ENCODE measurements around the gene CLEC5A. TPM values are rescaled to one million over a fixed set of nuclear protein-coding genes. Genes with fewer than 3 reads are reported as not detected.
"Not testable (repeated sequence)": the region's sequence is repeated elsewhere in the genome, so short reads cannot be mapped to it uniquely, and the experiment has no call there.

The CLEC5A gene
- total and polyA plus RNA-seq, 2 donors: 0.46 to 0.57 TPM

DNA sequence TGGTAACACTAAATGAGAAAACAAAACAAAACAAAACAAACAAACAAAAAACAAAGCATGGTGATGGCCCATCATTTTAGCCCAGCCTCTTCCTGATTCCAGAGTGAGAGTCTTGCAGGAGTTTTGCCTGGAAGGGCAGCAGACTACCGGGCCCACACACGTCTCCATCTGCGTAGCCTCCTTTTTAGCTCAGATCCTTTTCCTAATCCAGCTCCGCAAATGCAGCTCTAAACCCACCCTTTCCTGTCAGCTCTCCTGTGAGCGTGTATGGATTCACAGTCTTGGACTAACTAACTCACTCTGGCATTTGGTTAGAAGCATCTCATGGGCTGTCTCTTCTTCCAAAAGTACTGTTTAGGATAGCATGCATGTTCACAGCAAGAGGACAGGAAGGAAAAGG lies 16.6 kb downstream of the CLEC5A start:
- Histone ChIP-seq H3K4me3 (ENCODE audit: low read length in 2 of 2) (no peak overlapping the region), H3K9me3 (ENCODE audit: control insufficient read depth in 2 of 2, insufficient read depth in 1 of 2, low read length in 1 of 2) (no peaks in the 10 kb centered on the region), H3K27ac (ENCODE audit: low read depth in 1 of 2, low read length in 1 of 2) (no peak overlapping the region), H3K36me3 (ENCODE audit: control insufficient read depth in 2 of 2, insufficient read depth in 2 of 2, low read length in 1 of 2) (no peaks in the 10 kb centered on the region), H3K27me3 (ENCODE audit: control insufficient read depth in 2 of 2, insufficient read depth in 1 of 2, low read length in 1 of 2) (no peaks in the 10 kb centered on the region), H3K4me1 (ENCODE audit: control insufficient read depth in 2 of 2, insufficient read depth in 2 of 2, low read length in 2 of 2) (no peaks in the 10 kb centered on the region)
- 96% methylated on average over 5 of the region's 5 CpGs for WGBS
- no peak for DNase-seq (ENCODE audit: low read depth in 6 of 9, low spot score in 9 of 9)

DNA sequence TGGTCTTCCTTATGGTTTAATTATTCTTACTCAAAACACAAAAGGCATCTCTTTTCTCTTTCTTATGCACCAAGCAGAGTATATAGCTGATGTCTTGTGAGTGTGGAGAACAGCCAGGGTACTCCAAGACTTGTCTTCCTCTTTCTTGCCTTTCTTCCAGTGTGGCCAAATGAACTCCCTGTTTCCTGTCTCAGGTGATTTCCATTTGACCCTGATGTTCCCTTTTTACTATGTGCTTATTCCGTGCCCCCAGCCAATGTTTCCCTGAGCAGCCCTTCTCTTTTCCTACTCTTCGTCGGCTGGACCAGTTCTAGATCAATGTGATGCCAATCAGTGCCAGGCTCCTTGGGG lies 18.0 kb downstream of the CLEC5A start:
- DNase-seq (ENCODE audit: low read depth in 6 of 9, low spot score in 9 of 9): no peak
- no peaks in the 10 kb centered on the region for H3K36me3 ChIP-seq (ENCODE audit: control insufficient read depth in 2 of 2, insufficient read depth in 2 of 2, low read length in 1 of 2)
- H3K27me3 ChIP-seq (ENCODE audit: control insufficient read depth in 2 of 2, insufficient read depth in 1 of 2, low read length in 1 of 2): no peaks in the 10 kb centered on the region
- H3K4me3 ChIP-seq (ENCODE audit: low read length in 2 of 2): no peak overlapping the region
- H3K4me1 ChIP-seq (ENCODE audit: control insufficient read depth in 2 of 2, insufficient read depth in 2 of 2, low read length in 2 of 2): no peaks in the 10 kb centered on the region
- 94% methylated on average over 3 of the region's 3 CpGs for WGBS
- no peaks in the 10 kb centered on the region for H3K9me3 ChIP-seq (ENCODE audit: control insufficient read depth in 2 of 2, insufficient read depth in 1 of 2, low read length in 1 of 2)
- H3K27ac ChIP-seq (ENCODE audit: low read depth in 1 of 2, low read length in 1 of 2): no peak overlapping the region

DNA sequence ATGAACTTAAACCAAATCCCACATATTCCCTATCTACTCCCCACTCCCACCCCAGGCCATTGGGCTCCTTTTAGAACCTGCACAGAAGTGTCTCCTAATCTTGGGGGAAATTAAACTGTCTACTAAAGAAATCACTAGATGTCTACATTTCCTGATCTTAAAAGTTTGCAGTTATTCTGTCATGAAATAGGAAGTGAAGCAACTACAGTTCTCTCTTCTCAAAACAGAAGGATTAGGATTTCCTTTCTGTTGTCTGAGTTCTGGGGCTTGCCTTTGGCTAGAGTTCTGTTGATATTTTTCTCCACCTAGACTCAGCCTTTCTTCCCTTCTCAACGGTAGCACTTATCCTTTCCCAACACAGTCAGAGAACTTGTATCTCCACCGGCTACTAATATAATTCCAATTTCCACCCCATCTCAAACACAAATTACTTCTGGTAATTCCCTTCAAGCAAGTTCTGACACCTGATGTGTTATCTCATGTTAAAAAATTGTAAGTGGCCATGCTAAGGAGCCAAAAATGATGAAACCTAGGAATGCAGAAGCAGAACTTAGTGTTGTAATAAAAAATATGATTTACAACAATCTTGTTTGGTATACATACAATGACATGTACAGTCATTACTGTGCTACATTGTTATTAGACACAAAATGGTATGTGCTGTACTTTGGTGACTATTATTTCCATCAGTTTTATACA lies 18.5 kb downstream of the CLEC5A start:
- no peaks in the 10 kb centered on the region for H3K4me1 ChIP-seq (ENCODE audit: control insufficient read depth in 2 of 2, insufficient read depth in 2 of 2, low read length in 2 of 2)
- no peak for DNase-seq (ENCODE audit: low read depth in 6 of 9, low spot score in 9 of 9)
- H3K4me3 ChIP-seq (ENCODE audit: low read length in 2 of 2): no peak overlapping the region
- no peaks in the 10 kb centered on the region for H3K27me3 ChIP-seq (ENCODE audit: control insufficient read depth in 2 of 2, insufficient read depth in 1 of 2, low read length in 1 of 2)
- H3K27ac ChIP-seq (ENCODE audit: low read depth in 1 of 2, low read length in 1 of 2): no peak overlapping the region
- WGBS: 40% methylated on average over 2 of the region's 2 CpGs
- H3K36me3 ChIP-seq (ENCODE audit: control insufficient read depth in 2 of 2, insufficient read depth in 2 of 2, low read length in 1 of 2): no peaks in the 10 kb centered on the region
- no peaks in the 10 kb centered on the region for H3K9me3 ChIP-seq (ENCODE audit: control insufficient read depth in 2 of 2, insufficient read depth in 1 of 2, low read length in 1 of 2)

DNA sequence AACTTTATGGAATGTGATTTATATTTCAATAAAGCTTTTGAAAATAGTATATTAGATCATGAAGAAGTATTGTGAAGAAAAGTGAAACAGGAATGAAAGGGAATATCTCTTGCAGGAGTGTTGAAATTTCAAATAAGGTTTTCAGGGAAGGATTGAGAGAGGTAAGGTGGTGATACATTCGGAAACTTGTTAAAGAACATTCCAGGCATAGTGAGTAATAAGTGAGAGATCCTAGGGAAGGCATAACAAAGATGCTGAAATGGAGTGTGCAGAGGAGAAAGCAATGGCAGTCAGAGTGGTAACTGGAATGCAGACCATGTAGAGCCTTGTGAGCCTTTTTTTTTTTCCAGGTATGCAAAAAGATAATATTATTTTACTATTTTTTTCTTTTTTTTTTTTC lies 26.5 kb downstream of the CLEC5A start:
- no peak for DNase-seq (ENCODE audit: low read depth in 6 of 9, low spot score in 9 of 9)
- Histone ChIP-seq H3K36me3 (ENCODE audit: control insufficient read depth in 2 of 2, insufficient read depth in 2 of 2, low read length in 1 of 2) (no peaks in the 10 kb centered on the region), H3K4me1 (ENCODE audit: control insufficient read depth in 2 of 2, insufficient read depth in 2 of 2, low read length in 2 of 2) (no peaks in the 10 kb centered on the region), H3K9me3 (ENCODE audit: control insufficient read depth in 2 of 2, insufficient read depth in 1 of 2, low read length in 1 of 2) (no peaks in the 10 kb centered on the region), H3K4me3 (ENCODE audit: low read length in 2 of 2) (no peak overlapping the region), H3K27me3 (ENCODE audit: control insufficient read depth in 2 of 2, insufficient read depth in 1 of 2, low read length in 1 of 2) (no peaks in the 10 kb centered on the region), H3K27ac (ENCODE audit: low read depth in 1 of 2, low read length in 1 of 2) (no peak overlapping the region)
- 96% methylated on average over 1 of the region's 1 CpG for WGBS

DNA sequence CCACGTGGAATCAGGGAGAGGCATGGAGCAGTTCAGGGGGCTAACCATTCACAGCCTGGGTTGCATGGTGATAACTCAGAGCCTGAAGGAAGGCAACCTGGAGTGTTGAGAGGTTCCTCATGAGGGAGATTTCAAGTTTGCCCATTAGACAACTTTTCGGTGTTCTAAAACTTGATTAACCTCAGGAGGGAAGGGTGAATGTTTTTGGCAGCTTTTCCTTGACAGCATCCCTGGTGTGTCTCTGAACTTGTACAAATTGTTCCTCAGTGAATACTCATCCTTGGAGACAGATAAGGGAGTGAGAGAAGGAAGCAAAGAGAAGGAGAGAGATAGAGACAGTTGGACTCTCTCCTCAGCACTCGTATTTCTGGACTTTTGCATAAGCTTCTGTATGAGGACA lies 30.7 kb downstream of the CLEC5A start, which contains the start of gene OR9A4:
Gene OR9A4 (plus strand): TSS at position 301 of the 400 bp plus-strand sequence. CDS start 2,477 bp downstream, outside the sequence.
- Histone ChIP-seq H3K36me3 (ENCODE audit: control insufficient read depth in 2 of 2, insufficient read depth in 2 of 2, low read length in 1 of 2) (no peaks in the 10 kb centered on the region), H3K27me3 (ENCODE audit: control insufficient read depth in 2 of 2, insufficient read depth in 1 of 2, low read length in 1 of 2) (no peaks in the 10 kb centered on the region), H3K4me1 (ENCODE audit: control insufficient read depth in 2 of 2, insufficient read depth in 2 of 2, low read length in 2 of 2) (no peaks in the 10 kb centered on the region), H3K4me3 (ENCODE audit: low read length in 2 of 2) (no peak within 1 kb of the TSS), H3K9me3 (ENCODE audit: control insufficient read depth in 2 of 2, insufficient read depth in 1 of 2, low read length in 1 of 2) (no peaks in the 10 kb centered on the region), H3K27ac (ENCODE audit: low read depth in 1 of 2, low read length in 1 of 2) (no peak within 1 kb of the TSS)
- WGBS: 93% methylated on average over 3 of the region's 3 CpGs
- no peak for DNase-seq (ENCODE audit: low read depth in 6 of 9, low spot score in 9 of 9)

DNA sequence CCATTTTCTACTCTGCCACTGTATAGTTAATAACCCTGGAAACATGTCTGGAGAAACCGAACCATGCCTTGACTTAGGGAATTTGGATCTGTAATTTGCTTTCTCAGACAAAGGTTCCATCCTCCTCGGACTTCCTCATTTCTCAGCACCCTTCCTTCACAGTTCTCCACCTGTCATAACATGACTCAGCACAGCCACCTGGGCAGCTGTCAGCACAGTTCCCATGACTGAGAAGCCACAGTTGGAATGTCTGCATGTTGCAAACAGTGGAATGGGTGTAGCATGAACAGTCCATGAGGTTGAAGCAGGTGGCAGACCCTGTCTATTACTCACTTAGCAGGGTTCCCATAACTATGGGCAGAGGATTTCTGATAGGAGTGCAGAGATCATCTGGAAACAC lies 31.2 kb downstream of the CLEC5A start:
- Histone ChIP-seq H3K27ac (ENCODE audit: low read depth in 1 of 2, low read length in 1 of 2) (no peak overlapping the region), H3K27me3 (ENCODE audit: control insufficient read depth in 2 of 2, insufficient read depth in 1 of 2, low read length in 1 of 2) (no peaks in the 10 kb centered on the region), H3K36me3 (ENCODE audit: control insufficient read depth in 2 of 2, insufficient read depth in 2 of 2, low read length in 1 of 2) (no peaks in the 10 kb centered on the region), H3K4me1 (ENCODE audit: control insufficient read depth in 2 of 2, insufficient read depth in 2 of 2, low read length in 2 of 2) (no peaks in the 10 kb centered on the region), H3K4me3 (ENCODE audit: low read length in 2 of 2) (no peak overlapping the region), H3K9me3 (ENCODE audit: control insufficient read depth in 2 of 2, insufficient read depth in 1 of 2, low read length in 1 of 2) (no peaks in the 10 kb centered on the region)
- peak in 2 of 9 donors; percentile 2 to 9 for DNase-seq (ENCODE audit: low read depth in 6 of 9, low spot score in 9 of 9)
- 42% methylated on average over 2 of the region's 2 CpGs for WGBS

DNA sequence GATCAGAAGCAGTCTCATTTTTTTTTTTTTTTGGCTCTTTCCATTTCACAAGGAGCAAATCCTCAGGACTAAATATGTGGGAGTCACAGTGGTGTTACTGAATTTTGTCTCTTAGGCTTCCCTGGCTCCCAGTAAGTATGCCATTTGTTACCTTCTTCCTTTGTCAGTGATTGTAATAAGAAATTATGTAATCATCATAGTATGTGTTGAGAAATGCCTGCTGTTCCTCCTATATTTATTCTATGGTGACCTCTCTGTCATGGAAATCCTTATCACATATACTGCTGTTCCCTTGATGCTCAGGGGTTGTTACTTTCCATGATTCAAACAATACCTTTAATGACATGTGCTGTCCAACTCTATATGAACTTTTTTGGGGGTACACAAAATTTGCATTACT lies 35.4 kb downstream of the CLEC5A start:
- no peak overlapping the region for H3K27ac ChIP-seq (ENCODE audit: low read depth in 1 of 2, low read length in 1 of 2)
- H3K36me3 ChIP-seq (ENCODE audit: control insufficient read depth in 2 of 2, insufficient read depth in 2 of 2, low read length in 1 of 2): no peaks in the 10 kb centered on the region
- H3K27me3 ChIP-seq (ENCODE audit: control insufficient read depth in 2 of 2, insufficient read depth in 1 of 2, low read length in 1 of 2): no peaks in the 10 kb centered on the region
- no peaks in the 10 kb centered on the region for H3K9me3 ChIP-seq (ENCODE audit: control insufficient read depth in 2 of 2, insufficient read depth in 1 of 2, low read length in 1 of 2)
- H3K4me1 ChIP-seq (ENCODE audit: control insufficient read depth in 2 of 2, insufficient read depth in 2 of 2, low read length in 2 of 2): no peaks in the 10 kb centered on the region
- no peak overlapping the region for H3K4me3 ChIP-seq (ENCODE audit: low read length in 2 of 2)
- DNase-seq (ENCODE audit: low read depth in 6 of 9, low spot score in 9 of 9): no peak

DNA sequence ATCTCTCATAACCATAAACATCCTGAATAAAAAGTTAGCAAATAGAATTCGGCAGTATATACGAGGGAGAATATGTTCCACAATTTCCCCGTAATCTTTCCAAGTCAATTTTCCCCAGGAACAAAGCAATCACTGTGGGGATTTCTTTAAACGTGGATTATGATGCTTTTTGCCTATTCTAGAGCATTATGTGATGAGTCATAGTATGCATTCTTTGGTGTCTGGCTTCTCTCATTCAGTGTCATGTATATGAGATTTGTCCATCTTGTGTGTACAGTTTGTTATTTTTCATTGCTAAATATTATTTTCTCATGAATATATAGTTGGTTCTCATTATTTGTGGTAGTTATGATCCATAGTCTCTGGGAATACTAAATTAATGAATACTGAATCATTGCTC lies 40.5 kb downstream of the CLEC5A start:
- H3K4me3 ChIP-seq (ENCODE audit: low read length in 2 of 2): no peak overlapping the region
- 94% methylated on average over 4 of the region's 4 CpGs for WGBS
- H3K27me3 ChIP-seq (ENCODE audit: control insufficient read depth in 2 of 2, insufficient read depth in 1 of 2, low read length in 1 of 2): no peaks in the 10 kb centered on the region
- no peaks in the 10 kb centered on the region for H3K4me1 ChIP-seq (ENCODE audit: control insufficient read depth in 2 of 2, insufficient read depth in 2 of 2, low read length in 2 of 2)
- no peak for DNase-seq (ENCODE audit: low read depth in 6 of 9, low spot score in 9 of 9)
- H3K27ac ChIP-seq (ENCODE audit: low read depth in 1 of 2, low read length in 1 of 2): no peak overlapping the region
- H3K36me3 ChIP-seq (ENCODE audit: control insufficient read depth in 2 of 2, insufficient read depth in 2 of 2, low read length in 1 of 2): no peaks in the 10 kb centered on the region
- no peaks in the 10 kb centered on the region for H3K9me3 ChIP-seq (ENCODE audit: control insufficient read depth in 2 of 2, insufficient read depth in 1 of 2, low read length in 1 of 2)

DNA sequence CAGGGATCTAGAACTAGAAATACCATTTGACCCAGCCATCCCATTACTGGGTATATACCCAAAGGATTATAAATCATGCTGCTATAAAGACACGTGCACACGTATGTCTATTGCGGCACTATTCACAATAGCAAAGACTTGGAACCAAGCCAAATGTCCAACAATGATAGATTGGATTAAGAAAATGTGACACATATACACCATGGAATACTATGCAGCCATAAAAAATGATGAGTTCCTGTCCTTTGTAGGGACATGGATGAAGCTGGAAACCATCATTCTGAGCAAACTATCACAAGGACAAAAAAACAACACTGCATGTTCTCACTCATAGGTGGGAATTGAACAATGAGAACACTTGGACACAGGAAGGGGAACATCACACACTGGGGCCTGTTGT lies 47.4 kb downstream of the CLEC5A start:
- H3K27ac ChIP-seq (ENCODE audit: low read depth in 1 of 2, low read length in 1 of 2); DNase-seq (ENCODE audit: low read depth in 6 of 9, low spot score in 9 of 9); H3K4me3 ChIP-seq (ENCODE audit: low read length in 2 of 2); H3K9me3 ChIP-seq (ENCODE audit: control insufficient read depth in 2 of 2, insufficient read depth in 1 of 2, low read length in 1 of 2); H3K36me3 ChIP-seq (ENCODE audit: control insufficient read depth in 2 of 2, insufficient read depth in 2 of 2, low read length in 1 of 2); H3K27me3 ChIP-seq (ENCODE audit: control insufficient read depth in 2 of 2, insufficient read depth in 1 of 2, low read length in 1 of 2); H3K4me1 ChIP-seq (ENCODE audit: control insufficient read depth in 2 of 2, insufficient read depth in 2 of 2, low read length in 2 of 2): not testable (repeated sequence)
- 100% methylated on average over 3 of the region's 3 CpGs for WGBS

DNA sequence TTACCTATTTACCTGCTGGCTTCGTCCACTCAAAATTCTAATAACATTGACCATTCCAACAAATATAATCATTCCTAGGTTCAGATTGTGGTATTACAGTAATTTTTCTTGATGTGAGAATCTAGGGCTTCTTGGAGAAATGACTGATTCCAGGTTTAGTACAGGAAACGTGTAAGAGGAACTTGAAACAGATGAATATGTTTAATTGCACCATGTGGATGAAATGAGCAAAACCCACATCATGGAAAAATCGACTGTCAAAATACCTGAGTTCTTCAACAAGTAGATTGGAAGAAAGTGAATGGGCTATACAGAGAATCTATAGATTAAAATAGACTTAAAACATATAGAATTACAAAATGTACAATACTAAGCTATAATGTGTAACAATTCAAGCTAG lies 55.4 kb downstream of the CLEC5A start:
- no peaks in the 10 kb centered on the region for H3K4me1 ChIP-seq (ENCODE audit: control insufficient read depth in 2 of 2, insufficient read depth in 2 of 2, low read length in 2 of 2)
- H3K36me3 ChIP-seq (ENCODE audit: control insufficient read depth in 2 of 2, insufficient read depth in 2 of 2, low read length in 1 of 2): no peaks in the 10 kb centered on the region

More for the DNA sequence above, 55.4 kb downstream of the CLEC5A start:
- no peaks in the 10 kb centered on the region for H3K27me3 ChIP-seq (ENCODE audit: control insufficient read depth in 2 of 2, insufficient read depth in 1 of 2, low read length in 1 of 2)
- DNase-seq (ENCODE audit: low read depth in 6 of 9, low spot score in 9 of 9): no peak
- no peaks in the 10 kb centered on the region for H3K9me3 ChIP-seq (ENCODE audit: control insufficient read depth in 2 of 2, insufficient read depth in 1 of 2, low read length in 1 of 2)
- WGBS: 92% methylated on average over 3 of the region's 3 CpGs
- no peak overlapping the region for H3K27ac ChIP-seq (ENCODE audit: low read depth in 1 of 2, low read length in 1 of 2)
- H3K4me3 ChIP-seq (ENCODE audit: low read length in 2 of 2): no peak overlapping the region

Measured in thymus (tissue), 11 donors.